K562 (cell line): ENCODE results near the gene ASB13. TPM values are rescaled to one million over a fixed set of nuclear protein-coding genes. Genes with fewer than 3 reads are reported as not detected.

Experiments
- ATAC-seq: fragments of 200-7000 bp; cut with Tn5 transposase; 3 replicates; pipeline ENCODE4 v1.9.1; 2020; ENCODE audit warnings: moderate library complexity
- BruUV-seq: library from RNA; stranded (reverse); fragments of 400-500 nt; replicated peaks from 2 replicates; lab custom pipeline; 2021; lab: Mats Ljungman, UMichigan
- CTCF ChIA-PET: fragments of 300-600 bp; formaldehyde crosslinking; extraction: SDS; loops from one replicate; lab custom pipeline; 2021; ENCODE audit warnings: low intra/inter-chr PET ratio; lab: Yijun Ruan, JAX
- POLR2A ChIA-PET: fragments of 300-600, 350-650 bp; sonication (Branson Sonifier 250); formaldehyde crosslinking; extraction: SDS; loops from one replicate; lab custom pipeline; 2021; ENCODE audit warnings: antibody characterized with exemption, inconsistent platforms; lab: Yijun Ruan, JAX
- DNase-seq, 4 experiments: peaks; one replicate each; pipeline versions ENCODE4 v3.0.0 to v3.0.0-alpha.2; 2011 to 2018; ENCODE audit warnings: low spot score in 3 of 4, mixed read lengths in 3 of 4; ENCODE audit errors: extremely low read depth in 1 of 4
- FAIRE-seq: peaks from 2 replicates; lab custom pipeline; 2011; peaks lifted over from hg19 to GRCh38; lab: Jason Lieb, UNC
- H2AFZ ChIP-seq: 2 replicates; pipeline ENCODE4 v1.6.0; 2011; ENCODE audit warnings: low read depth, low read length, control low read depth, inconsistent platforms
- H3K27ac ChIP-seq: fragments of 200-600 bp; 3 replicates; pipeline ENCODE4 v1.8.0; 2011; ENCODE audit warnings: low read depth, mild to moderate bottlenecking, control low read depth, inconsistent platforms, low read length, moderate library complexity, mixed read lengths; ENCODE audit errors: extremely low read depth
- H3K27me3 ChIP-seq, 2 experiments: fragments of 300-600 bp in 1 of 2; 2 replicates in 1 of 2; 3 replicates in 1 of 2; pipeline versions ENCODE4 v1.6.0 to v1.8.0; 2011; ENCODE audit warnings: inconsistent platforms in 2 of 2, low read length in 2 of 2, mild to moderate bottlenecking in 1 of 2, mixed read lengths in 1 of 2, moderate library complexity in 1 of 2; ENCODE audit not compliant: control insufficient read depth in 2 of 2, insufficient read depth in 2 of 2
- H3K36me3 ChIP-seq: fragments of 300-600 bp; 3 replicates; pipeline ENCODE4 v1.8.0; 2011; ENCODE audit warnings: mild to moderate bottlenecking, low read length, inconsistent platforms; ENCODE audit not compliant: control insufficient read depth, insufficient read depth
- H3K4me1 ChIP-seq, 2 experiments: fragments of 200-600 bp in 1 of 2; replicated peaks in 1 of 2; 2 replicates in 1 of 2; 3 replicates in 1 of 2; pipeline versions ENCODE4 v1.5.1 to v1.8.0; 2011; ENCODE audit warnings: inconsistent platforms in 2 of 2, low read length in 2 of 2, mild to moderate bottlenecking in 1 of 2, mixed read lengths in 1 of 2, moderate library complexity in 1 of 2; ENCODE audit not compliant: control insufficient read depth in 2 of 2, insufficient read depth in 2 of 2
- H3K4me2 ChIP-seq: 2 replicates; pipeline ENCODE4 v1.6.1; 2011; ENCODE audit warnings: low read length, control low read depth, inconsistent platforms, mixed read lengths; ENCODE audit not compliant: insufficient read depth
- H3K4me3 ChIP-seq: fragments of 200-600 bp; sonication (generic), shearing (Covaris generic); 2 replicates; pipeline ENCODE4 v1.5.1; 2016; ENCODE audit warnings: control low read depth, inconsistent platforms
- H3K79me2 ChIP-seq: fragments of 200-600 bp; 3 replicates; pipeline ENCODE4 v1.8.0; 2011; ENCODE audit warnings: low read length, inconsistent platforms; ENCODE audit not compliant: control insufficient read depth, insufficient read depth
- H3K9ac ChIP-seq, 2 experiments: 2 replicates each; pipeline versions ENCODE4 v1.6.0 to v1.6.1; 2011; ENCODE audit warnings: low read depth in 2 of 2, low read length in 2 of 2, control low read depth in 1 of 2, inconsistent platforms in 1 of 2, mild to moderate bottlenecking in 1 of 2, mixed read lengths in 1 of 2; ENCODE audit not compliant: insufficient read depth in 1 of 2
- H3K9me1 ChIP-seq: one replicate; pipeline ENCODE4 v1.6.0; 2011; ENCODE audit warnings: inconsistent platforms, mild to moderate bottlenecking, low read length, moderate library complexity; ENCODE audit not compliant: control insufficient read depth, insufficient read depth
- H3K9me3 ChIP-seq: replicated peaks from 2 replicates; pipeline ENCODE4 v1.5.1; 2011; ENCODE audit warnings: low read depth, low read length, inconsistent platforms; ENCODE audit not compliant: control insufficient read depth, insufficient read depth
- H4K20me1 ChIP-seq: replicated peaks from 2 replicates; pipeline ENCODE4 v1.6.1; 2011; ENCODE audit warnings: low read length, inconsistent platforms, mixed read lengths; ENCODE audit not compliant: control insufficient read depth, insufficient read depth
- FIP1L1 ChIP-seq: fragments of 200-400 bp; formaldehyde crosslinking; IDR thresholded peaks from 2 replicates; pipeline ENCODE4 v1.6.1; 2018; ENCODE audit warnings: mild to moderate bottlenecking, low read depth, low read length; ENCODE audit not compliant: poor library complexity, severe bottlenecking
- POLR2G ChIP-seq: fragments of 200-400 bp; formaldehyde crosslinking; IDR thresholded peaks from 2 replicates; pipeline ENCODE4 v1.6.1; 2017; ENCODE audit warnings: low read depth, mild to moderate bottlenecking, antibody characterized with exemption, low read length, moderate library complexity
- RBM22 ChIP-seq: fragments of 200-400 bp; formaldehyde crosslinking; IDR thresholded peaks from 2 replicates; pipeline ENCODE4 v1.6.1; 2018; ENCODE audit warnings: low read length, low read depth; ENCODE audit not compliant: poor library complexity, severe bottlenecking
- ZFP30 ChIP-seq: fragments of 250-450 bp; sonication (Bioruptor Pico); IDR thresholded peaks from 2 replicates; pipeline ENCODE4 v1.8.0; 2022; ENCODE audit warnings: moderate library complexity, mild to moderate bottlenecking, inconsistent platforms, borderline replicate concordance
- WGBS: fragments of 100-300 bp; shearing (Covaris generic); methylation state at CpG from one replicate; pipeline ENCODE4 v1.1.6; 2016; ENCODE audit warnings: low coverage, mixed read lengths; ENCODE audit not compliant: insufficient coverage; ENCODE audit errors: missing lambda C conversion rate; 5-methylcytosine and 5-hydroxymethylcytosine counted together
- in situ Hi-C: fragments of 300-500 bp; cut with MboI; formaldehyde crosslinking; loops from 4 replicates; pipeline ENCODE4 v1.15.0; 2018; ENCODE audit warnings: inconsistent platforms, mixed read lengths
- intact Hi-C: fragments of 100-400 bp; cut with micrococcal nuclease; formaldehyde crosslinking; loops from 2 replicates; pipeline ENCODE4 v1.14.2; 2022
- polyA plus RNA-seq, 8 experiments: library from polyadenylated mRNA; depleted of rRNA in 4 of 8; stranded (reverse) in 5 of 8; unstranded in 3 of 8; fragments of >200 nt; fragmentation: Nextera tagmentation in 2 of 8; fragmentation: Illumina TruSeq in 1 of 8; extraction: Ambion mirVana in 2 of 8; extraction: Trizol in 1 of 8; gene quantifications; 2 replicates each; pipeline versions ENCODE4 v1.2.1 to v1.2.3, GENCODE V29; 2011 to 2014; ENCODE audit warnings: inconsistent platforms in 1 of 8, missing spikeins in 1 of 8
- total RNA-seq, 7 experiments: library from RNA; depleted of rRNA in 6 of 7; stranded (reverse); fragments of >200 nt in 6 of 7; fragmentation: Illumina TruSeq in 2 of 7; extraction: Trizol in 2 of 7; gene quantifications; 2 replicates each; pipeline versions ENCODE4 v1.2.1 to v1.2.3, GENCODE V29; 2011 to 2021; ENCODE audit warnings: low replicate concordance in 1 of 7

The ASB13 gene
- total and polyA plus RNA-seq, 9 of the 15 experiments (the other 6 are each of a cell fraction or from before 2014, with no cell fraction given): 5.2 to 28.8 (median 16.9) TPM

DNA sequence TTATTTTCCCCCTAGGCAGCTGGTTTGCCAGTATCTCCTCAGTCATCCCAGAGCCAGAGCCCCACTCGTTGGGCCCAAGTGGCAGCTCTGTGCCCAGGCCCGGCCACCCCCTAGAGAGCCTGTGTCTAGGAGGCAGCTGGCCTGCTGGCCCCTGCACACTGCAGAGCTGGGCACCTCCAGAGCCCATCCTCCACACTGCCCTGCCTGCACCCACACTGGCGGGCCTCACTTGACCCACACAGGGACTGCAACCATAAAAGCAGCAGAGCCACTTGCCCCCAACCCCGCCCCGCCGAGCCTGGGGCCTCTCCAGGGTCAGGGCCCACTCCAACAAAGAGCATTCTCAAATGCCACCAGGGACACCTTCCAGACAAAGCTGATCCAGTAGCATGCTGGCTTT, 5.4 kb downstream of the ASB13 start:
- H3K36me3 ChIP-seq: no peaks in the 10 kb centered on the region
- H2AFZ ChIP-seq: no peak overlapping the region
- WGBS: 91% methylated on average over 6 of the region's 6 CpGs
- no peak for ATAC-seq
- peaks cover 18 to 26% of the 10 kb centered on the region in 2 experiments; a peak in 4 of 5 replicates for H3K4me1 ChIP-seq
- no peaks in the 10 kb centered on the region for H3K9me3 ChIP-seq
- no peak overlapping the region for H3K27ac ChIP-seq
- peaks cover 2% of the 10 kb centered on the region for H3K9me1 ChIP-seq
- H3K4me2 ChIP-seq: no peak overlapping the region
- BruUV-seq: no TSS peak
- peaks cover 9% of the 10 kb centered on the region; the same call in 2 of the 3 replicates for H3K79me2 ChIP-seq
- POLR2A ChIA-PET: interaction anchor here (0.6 to 1.3 kb wide), 5 partner anchors 8 to 1876 kb away, joined by 3 to 4 read pairs (median 3); partner anchors contain the start of gene KLF6
- FAIRE-seq: no peak
- H3K9ac ChIP-seq: no peak overlapping the region
- in situ Hi-C loops: no loop called here
- CTCF ChIA-PET: no interaction called here
- peak; percentile 21; the same call in 1 of the 2 replicates for TF ChIP-seq POLR2G
- TF ChIP-seq ZFP30: no peak
- no peak for TF ChIP-seq FIP1L1
- no peak for TF ChIP-seq RBM22
- no peaks in the 10 kb centered on the region for H3K27me3 ChIP-seq
- DNase-seq: no peak
- H4K20me1 ChIP-seq: peaks cover 7% of the 10 kb centered on the region
- intact Hi-C loops: no loop called here
- H3K4me3 ChIP-seq: no peak overlapping the region
